Stimulated activated naive CD8-positive, alpha-beta T cell treated with anti-CD3 and anti-CD28 coated beads, Interleukin-15, amount 100 ng/mL, for 72 hours (primary cell): ENCODE data around the gene HAUS5.
"Not testable (repeated sequence)": the region's sequence is repeated elsewhere in the genome, so short reads cannot be mapped to it uniquely, and the experiment has no call there.

Experiments
- ATAC-seq: fragments of 150-1000 bp; cut with Tn5 transposase; 2 replicates; pipeline ENCODE4 v1.10.0; 2021; ENCODE audit warnings: mild to moderate bottlenecking, moderate library complexity
- DNase-seq, 2 donors: peaks; one replicate each; pipeline ENCODE4 v3.0.0; 2021 to 2022
- H3K27ac Mint-ChIP-seq, 2 donors: one replicate each; pipeline ENCODE4 v1.8.0; 2022; ENCODE audit warnings: mild to moderate bottlenecking in 2 of 2, mixed read lengths in 2 of 2, moderate library complexity in 2 of 2
- H3K27me3 Mint-ChIP-seq: one replicate; pipeline ENCODE4 v1.8.0; 2022; ENCODE audit warnings: mixed read lengths
- H3K4me1 Mint-ChIP-seq: one replicate; pipeline ENCODE4 v1.8.0; 2022; ENCODE audit warnings: mild to moderate bottlenecking, mixed read lengths
- H3K4me3 Mint-ChIP-seq, 2 donors: one replicate each; pipeline ENCODE4 v1.8.0; 2022; ENCODE audit warnings: mild to moderate bottlenecking in 2 of 2, mixed read lengths in 2 of 2, moderate library complexity in 1 of 2
- H3K9me3 Mint-ChIP-seq, 2 donors: one replicate each; pipeline ENCODE4 v1.8.0; 2022; ENCODE audit warnings: mixed read lengths in 2 of 2

HAUS5 gene

GRCh38 chr19:35644206-35644986 lies 31.9 kb downstream of the HAUS5 start:
- peak; percentile 88 for ATAC-seq
- Mint-ChIP-seq H3K27me3 (no peaks in the 10 kb centered on the region), H3K9me3 (no peaks in the 10 kb centered on the region), H3K4me3 (peak overlapping the region; percentile 85 to 89), H3K4me1 (peaks cover 50% of the 10 kb centered on the region), H3K27ac (peak overlapping the region; percentile 88 to 95)
- peak; percentile 96 to 97 for DNase-seq

- Mint-ChIP-seq H3K27ac (peak overlapping the region; percentile 73 to 95), H3K4me3 (peak overlapping the region; percentile 85 to 89), H3K27me3 (no peaks in the 10 kb centered on the region), H3K9me3 (no peaks in the 10 kb centered on the region), H3K4me1 (peaks cover 57% of the 10 kb centered on the region)
- DNase-seq (peak; percentile 67 to 76), ATAC-seq (no peak)
Observed at GRCh38 chr19:35644987-35645679, 32.6 kb downstream of the HAUS5 start.

- H3K27ac Mint-ChIP-seq = no peak overlapping the region
- H3K4me1 Mint-ChIP-seq = peaks cover 62% of the 10 kb centered on the region
- no peaks in the 10 kb centered on the region for H3K27me3 Mint-ChIP-seq
- H3K9me3 Mint-ChIP-seq = no peaks in the 10 kb centered on the region
- peak overlapping the region; percentile 85 to 89 for H3K4me3 Mint-ChIP-seq
- DNase-seq = no peak
- ATAC-seq = no peak
Observed at GRCh38 chr19:35645680-35646511, 33.4 kb downstream of the HAUS5 start.

GRCh38 chr19:35648017-35648961 lies 35.8 kb downstream of the HAUS5 start, which contains the start of gene COX6B1:
COX6B1 (plus strand) TSS chr19:35648323; CDS start chr19:35651244, 2,921 bp downstream.
- Mint-ChIP-seq H3K27ac (peak within 1 kb of the TSS; percentile 96 to 97), H3K9me3 (no peaks in the 10 kb centered on the region), H3K27me3 (no peaks in the 10 kb centered on the region), H3K4me1 (peaks cover 52% of the 10 kb centered on the region), H3K4me3 (peak within 1 kb of the TSS; percentile 91 to 99)
- DNase-seq (peak; percentile 88 to 95), ATAC-seq (peak; percentile 77)

GRCh38 chr19:35650581-35650980 lies 38.0 kb downstream of the HAUS5 start:
- Mint-ChIP-seq H3K4me1 (peaks cover 35% of the 10 kb centered on the region), H3K27me3 (no peaks in the 10 kb centered on the region), H3K4me3 (no peak overlapping the region), H3K9me3 (no peaks in the 10 kb centered on the region), H3K27ac (no peak overlapping the region)
- no peak for DNase-seq
- no peak for ATAC-seq

GRCh38 chr19:35654828-35655227 lies 42.3 kb downstream of the HAUS5 start:
- not testable (repeated sequence) for H3K9me3 Mint-ChIP-seq, ATAC-seq, H3K4me3 Mint-ChIP-seq, DNase-seq, H3K27me3 Mint-ChIP-seq
- Mint-ChIP-seq H3K27ac (peak overlapping the region in 1 of 2 donors; percentile 79), H3K4me1 (peaks cover 21% of the 10 kb centered on the region)

- H3K27ac Mint-ChIP-seq = peak overlapping the region in 1 of 2 donors; percentile 34
- no peaks in the 10 kb centered on the region for H3K9me3 Mint-ChIP-seq
- ATAC-seq = no peak
- no peaks in the 10 kb centered on the region for H3K27me3 Mint-ChIP-seq
- H3K4me1 Mint-ChIP-seq = peaks cover 14% of the 10 kb centered on the region
- DNase-seq = no peak
- H3K4me3 Mint-ChIP-seq = no peak overlapping the region
Observed at GRCh38 chr19:35655600-35655999, 43.1 kb downstream of the HAUS5 start.

- no peaks in the 10 kb centered on the region for H3K9me3 Mint-ChIP-seq
- H3K4me3 Mint-ChIP-seq = no peak overlapping the region
- peaks cover 6% of the 10 kb centered on the region for H3K4me1 Mint-ChIP-seq
- ATAC-seq = no peak
- no peak for DNase-seq
- H3K27ac Mint-ChIP-seq = no peak overlapping the region
- H3K27me3 Mint-ChIP-seq = no peaks in the 10 kb centered on the region
Observed at GRCh38 chr19:35656700-35657099, 44.2 kb downstream of the HAUS5 start.

- no peaks in the 10 kb centered on the region for H3K27me3 Mint-ChIP-seq
Observed at GRCh38 chr19:35657904-35658700, 45.6 kb downstream of the HAUS5 start.

GRCh38 chr19:35661995-35662340 lies 49.4 kb downstream of the HAUS5 start:
- no peak overlapping the region for H3K4me3 Mint-ChIP-seq
- no peaks in the 10 kb centered on the region for H3K27me3 Mint-ChIP-seq
- H3K9me3 Mint-ChIP-seq = no peaks in the 10 kb centered on the region
- no peaks in the 10 kb centered on the region for H3K4me1 Mint-ChIP-seq
- DNase-seq = no peak
- no peak overlapping the region for H3K27ac Mint-ChIP-seq
- ATAC-seq = no peak

More at GRCh38 chr19:35657904-35658700, 45.6 kb downstream of the HAUS5 start:
- ATAC-seq (peak; percentile 64), DNase-seq (no peak)
- no peak overlapping the region for H3K27ac Mint-ChIP-seq
- H3K4me1 Mint-ChIP-seq = no peaks in the 10 kb centered on the region
- no peaks in the 10 kb centered on the region for H3K9me3 Mint-ChIP-seq
- no peak overlapping the region for H3K4me3 Mint-ChIP-seq

- no peaks in the 10 kb centered on the region for H3K4me1 Mint-ChIP-seq
- no peaks in the 10 kb centered on the region for H3K27me3 Mint-ChIP-seq
- ATAC-seq = no peak
- H3K9me3 Mint-ChIP-seq = no peaks in the 10 kb centered on the region
- no peak overlapping the region for H3K4me3 Mint-ChIP-seq
- no peak for DNase-seq
- H3K27ac Mint-ChIP-seq = no peak overlapping the region
Observed at GRCh38 chr19:35663981-35664380, 51.4 kb downstream of the HAUS5 start.

GRCh38 chr19:35665157-35665556 lies 52.6 kb downstream of the HAUS5 start:
- no peak overlapping the region for H3K27ac Mint-ChIP-seq
- peaks cover 11% of the 10 kb centered on the region for H3K27me3 Mint-ChIP-seq

GRCh38 chr19:35665604-35666003 lies 53.1 kb downstream of the HAUS5 start:
- DNase-seq (no peak), ATAC-seq (no peak)
- peaks cover 16% of the 10 kb centered on the region for H3K27me3 Mint-ChIP-seq
- no peak overlapping the region for H3K4me3 Mint-ChIP-seq
- peaks cover 5% of the 10 kb centered on the region for H3K4me1 Mint-ChIP-seq
- no peaks in the 10 kb centered on the region for H3K9me3 Mint-ChIP-seq
- no peak overlapping the region for H3K27ac Mint-ChIP-seq

More at GRCh38 chr19:35665157-35665556, 52.6 kb downstream of the HAUS5 start:
- ATAC-seq (no peak), DNase-seq (no peak)
- no peak overlapping the region for H3K4me3 Mint-ChIP-seq
- H3K4me1 Mint-ChIP-seq = peaks cover 5% of the 10 kb centered on the region
- H3K9me3 Mint-ChIP-seq = no peaks in the 10 kb centered on the region
